Activated CD8-positive, alpha-beta T cell treated with anti-CD3 and anti-CD28 coated beads for 36 hours (primary cell): ENCODE data around the gene CACNA2D3. TPM values are rescaled to one million over a fixed set of nuclear protein-coding genes. Genes with fewer than 3 reads are reported as not detected.

Experiments used
- ATAC-seq: fragments of 200-7000 bp; cut with Tn5 transposase; one replicate; pipeline ENCODE4 v1.10.0; 2021; ENCODE audit warnings: mild to moderate bottlenecking, moderate library complexity
- CTCF ChIA-PET: fragments of 350-600 bp; sonication (Branson Sonifier 250); formaldehyde crosslinking; loops from one replicate; lab custom pipeline; 2021; ENCODE audit warnings: antibody characterized with exemption; lab: Charles Lee
- POLR2A ChIA-PET: fragments of 350-600 bp; sonication (Branson Sonifier 250); formaldehyde crosslinking; loops from one replicate; lab custom pipeline; 2021; ENCODE audit warnings: antibody characterized with exemption; lab: Charles Lee
- DNase-seq: peaks from one replicate; pipeline ENCODE4 v3.0.0-alpha.2; 2020
- H3K27ac Mint-ChIP-seq: one replicate; pipeline ENCODE4 v1.8.0; 2021; ENCODE audit warnings: mild to moderate bottlenecking, mixed read lengths
- H3K27me3 Mint-ChIP-seq: one replicate; pipeline ENCODE4 v1.8.0; 2021; ENCODE audit warnings: mixed read lengths
- H3K36me3 Mint-ChIP-seq: one replicate; pipeline ENCODE4 v1.8.0; 2021; ENCODE audit warnings: low read depth, mixed read lengths
- H3K4me1 Mint-ChIP-seq: one replicate; pipeline ENCODE4 v1.8.0; 2021; ENCODE audit warnings: low read depth, mixed read lengths
- H3K4me3 Mint-ChIP-seq: one replicate; pipeline ENCODE4 v1.8.0; 2021; ENCODE audit warnings: mild to moderate bottlenecking, moderate library complexity, mixed read lengths
- H3K9me3 Mint-ChIP-seq: one replicate; pipeline ENCODE4 v1.8.0; 2021; ENCODE audit warnings: mixed read lengths
- intact Hi-C: fragments of 100-400 bp; cut with micrococcal nuclease; formaldehyde crosslinking; loops from one replicate; pipeline ENCODE4 v1.10.0; 2022
- total RNA-seq, 2 experiments: library from RNA; stranded (reverse); gene quantifications; one replicate each; pipeline ENCODE4 v1.2.3, GENCODE V29; 2021
- TF ChIP-seq, protein P1 (sequence below): fragments of 200-600 bp; IDR thresholded peaks from one replicate; pipeline ENCODE4 v1.8.0; 2022; ENCODE audit warnings: antibody characterized with exemption, mild to moderate bottlenecking

The CACNA2D3 gene
- total RNA-seq, 2 experiments from 2014 or later = not detected

GRCh38 chr3:55118451-55118850 lies 996.1 kb downstream of the CACNA2D3 start:
- Mint-ChIP-seq H3K9me3 (no peaks in the 10 kb centered on the region), H3K27ac (no peak overlapping the region), H3K4me3 (no peak overlapping the region), H3K4me1 (no peaks in the 10 kb centered on the region), H3K27me3 (no peaks in the 10 kb centered on the region), H3K36me3 (no peaks in the 10 kb centered on the region)
- TF ChIP-seq, protein P1, sequence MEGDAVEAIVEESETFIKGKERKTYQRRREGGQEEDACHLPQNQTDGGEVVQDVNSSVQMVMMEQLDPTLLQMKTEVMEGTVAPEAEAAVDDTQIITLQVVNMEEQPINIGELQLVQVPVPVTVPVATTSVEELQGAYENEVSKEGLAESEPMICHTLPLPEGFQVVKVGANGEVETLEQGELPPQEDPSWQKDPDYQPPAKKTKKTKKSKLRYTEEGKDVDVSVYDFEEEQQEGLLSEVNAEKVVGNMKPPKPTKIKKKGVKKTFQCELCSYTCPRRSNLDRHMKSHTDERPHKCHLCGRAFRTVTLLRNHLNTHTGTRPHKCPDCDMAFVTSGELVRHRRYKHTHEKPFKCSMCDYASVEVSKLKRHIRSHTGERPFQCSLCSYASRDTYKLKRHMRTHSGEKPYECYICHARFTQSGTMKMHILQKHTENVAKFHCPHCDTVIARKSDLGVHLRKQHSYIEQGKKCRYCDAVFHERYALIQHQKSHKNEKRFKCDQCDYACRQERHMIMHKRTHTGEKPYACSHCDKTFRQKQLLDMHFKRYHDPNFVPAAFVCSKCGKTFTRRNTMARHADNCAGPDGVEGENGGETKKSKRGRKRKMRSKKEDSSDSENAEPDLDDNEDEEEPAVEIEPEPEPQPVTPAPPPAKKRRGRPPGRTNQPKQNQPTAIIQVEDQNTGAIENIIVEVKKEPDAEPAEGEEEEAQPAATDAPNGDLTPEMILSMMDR = no peak
- ChIA-PET CTCF (no interaction called here), POLR2A (no interaction called here)
- intact Hi-C loops = no loop called here
- DNase-seq (no peak), ATAC-seq (no peak)

DNA sequence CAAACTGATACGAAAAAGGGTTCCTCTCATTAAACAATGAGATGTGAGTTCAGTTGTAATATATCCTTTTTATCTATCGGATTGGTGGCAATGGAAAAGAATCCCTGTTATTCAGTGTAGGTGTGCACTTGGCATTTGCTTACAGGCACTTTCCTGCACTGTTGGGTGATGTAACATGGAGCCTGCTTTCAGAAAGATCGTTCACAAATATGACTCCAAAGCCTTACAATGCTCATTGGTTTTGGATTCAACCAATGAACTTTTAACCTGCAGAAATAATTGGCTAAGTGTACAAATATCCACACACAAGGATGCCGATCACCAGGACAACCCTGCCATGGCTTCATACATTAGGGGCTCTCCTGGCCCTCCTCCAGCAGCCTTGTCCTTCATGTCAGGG lies 996.9 kb downstream of the CACNA2D3 start:
- Mint-ChIP-seq H3K9me3 (no peaks in the 10 kb centered on the region), H3K27ac (no peak overlapping the region), H3K4me1 (no peaks in the 10 kb centered on the region), H3K4me3 (no peak overlapping the region), H3K27me3 (no peaks in the 10 kb centered on the region), H3K36me3 (no peaks in the 10 kb centered on the region)
- TF ChIP-seq, protein P1 = no peak
- POLR2A ChIA-PET = no interaction called here
- intact Hi-C loops = no loop called here
- CTCF ChIA-PET = no interaction called here
- ATAC-seq (no peak), DNase-seq (no peak)

- ATAC-seq (no peak), DNase-seq (no peak)
- no peak overlapping the region for H3K27ac Mint-ChIP-seq
- ChIA-PET CTCF (no interaction called here), POLR2A (interaction anchor here (0.6 kb wide), 1 partner anchor 41 kb away, joined by 3 read pairs; no protein-coding TSS in a partner anchor)
- H3K36me3 Mint-ChIP-seq = no peaks in the 10 kb centered on the region
- no peaks in the 10 kb centered on the region for H3K27me3 Mint-ChIP-seq
- H3K4me1 Mint-ChIP-seq = no peaks in the 10 kb centered on the region
- TF ChIP-seq, protein P1 = no peak
- H3K9me3 Mint-ChIP-seq = peaks cover 1% of the 10 kb centered on the region
- no peak overlapping the region for H3K4me3 Mint-ChIP-seq
- intact Hi-C loops = no loop called here
Observed at GRCh38 chr3:55122312-55122711, 1000.0 kb downstream of the CACNA2D3 start.

Other genes with a start within 250 kb of the CACNA2D3 start
- gene ACTR8, start 240.4 kb upstream of the CACNA2D3 start, total RNA-seq = 10 to 100 TPM; 28.5 to 33.5 TPM
- 10 to 100 TPM; 32.1 to 35.8 TPM for gene SELENOK, start 230.7 kb upstream of the CACNA2D3 start, total RNA-seq